ENCODE measurements around the gene SHISA5. TPM values are rescaled to one million over a fixed set of nuclear protein-coding genes. Genes with fewer than 3 reads are reported as not detected.
A peak's percentile ranks its signal among the peaks of the same experiment; 100 is the strongest.

Gene SHISA5
- total RNA-seq, 1 experiment from 2014 or later = 104 TPM

- H3K36me3 ChIP-seq (ENCODE audit: control insufficient read depth in 1 of 2, insufficient read depth in 2 of 2, low read length in 2 of 2) = no peaks in the 10 kb centered on the region
- H2AFZ ChIP-seq (ENCODE audit: low read depth, low read length, poor library complexity, severe bottlenecking) = no peak overlapping the region
- no peaks in the 10 kb centered on the region for H4K20me1 ChIP-seq (ENCODE audit: insufficient read depth)
- ChIA-PET POLR2A (no interaction called here), RAD21 (ENCODE audit: low non-redundant PET in 1 of 2, low total read pairs in 2 of 2, uncharacterized antibody in 2 of 2, unreplicated experiment in 2 of 2) (no interaction called here), CTCF (no interaction called here)
- H3K4me1 ChIP-seq (ENCODE audit: control insufficient read depth in 1 of 2, insufficient read depth in 2 of 2, low read length in 2 of 2) = peaks cover 20 to 29% of the 10 kb centered on the region in 2 experiments; a peak in 3 of 4 replicates
- H3K9me2 ChIP-seq (ENCODE audit: insufficient read depth) = no peaks in the 10 kb centered on the region
- TF ChIP-seq EZH2 (IDR thresholded peaks at IDR 0.05) (no peak), YY1 (IDR thresholded peaks at IDR 0.05; ENCODE audit: extremely low read depth, insufficient replicate concordance, low read depth, low read length) (no peak), SP1 (IDR thresholded peaks at IDR 0.05; ENCODE audit: low read depth) (no peak), ZFX (IDR thresholded peaks at IDR 0.05) (no peak), SIN3A (IDR thresholded peaks at IDR 0.05; ENCODE audit: low read depth) (no peak), ELF1 (IDR thresholded peaks at IDR 0.05; ENCODE audit: borderline replicate concordance, low read depth) (no peak), FOSL1 (IDR thresholded peaks at IDR 0.05; ENCODE audit: low read depth) (no peak), REST (IDR thresholded peaks at IDR 0.05; ENCODE audit: low read depth) (no peak), ZNF274 (IDR thresholded peaks at IDR 0.05; ENCODE audit: low read depth, low read length) (no peak), TCF7L2 (IDR thresholded peaks at IDR 0.05; ENCODE audit: borderline replicate concordance, extremely low read depth, insufficient read depth, insufficient read length) (no peak), JUND (IDR thresholded peaks at IDR 0.05) (no peak), RAD21 (IDR thresholded peaks at IDR 0.05; ENCODE audit: low read depth) (no peak), SRF (IDR thresholded peaks at IDR 0.05; ENCODE audit: low read depth) (no peak)
- TF ChIP-seq, protein P1, sequence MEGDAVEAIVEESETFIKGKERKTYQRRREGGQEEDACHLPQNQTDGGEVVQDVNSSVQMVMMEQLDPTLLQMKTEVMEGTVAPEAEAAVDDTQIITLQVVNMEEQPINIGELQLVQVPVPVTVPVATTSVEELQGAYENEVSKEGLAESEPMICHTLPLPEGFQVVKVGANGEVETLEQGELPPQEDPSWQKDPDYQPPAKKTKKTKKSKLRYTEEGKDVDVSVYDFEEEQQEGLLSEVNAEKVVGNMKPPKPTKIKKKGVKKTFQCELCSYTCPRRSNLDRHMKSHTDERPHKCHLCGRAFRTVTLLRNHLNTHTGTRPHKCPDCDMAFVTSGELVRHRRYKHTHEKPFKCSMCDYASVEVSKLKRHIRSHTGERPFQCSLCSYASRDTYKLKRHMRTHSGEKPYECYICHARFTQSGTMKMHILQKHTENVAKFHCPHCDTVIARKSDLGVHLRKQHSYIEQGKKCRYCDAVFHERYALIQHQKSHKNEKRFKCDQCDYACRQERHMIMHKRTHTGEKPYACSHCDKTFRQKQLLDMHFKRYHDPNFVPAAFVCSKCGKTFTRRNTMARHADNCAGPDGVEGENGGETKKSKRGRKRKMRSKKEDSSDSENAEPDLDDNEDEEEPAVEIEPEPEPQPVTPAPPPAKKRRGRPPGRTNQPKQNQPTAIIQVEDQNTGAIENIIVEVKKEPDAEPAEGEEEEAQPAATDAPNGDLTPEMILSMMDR (IDR thresholded peaks at IDR 0.05 in 2 of 3, conservative IDR thresholded peaks at IDR 0.05 in 1 of 3; ENCODE audit: borderline replicate concordance in 1 of 3, insufficient read depth in 1 of 3, low read depth in 2 of 3, low read length in 2 of 3) = no peak
- TF ChIP-seq, protein P2, sequence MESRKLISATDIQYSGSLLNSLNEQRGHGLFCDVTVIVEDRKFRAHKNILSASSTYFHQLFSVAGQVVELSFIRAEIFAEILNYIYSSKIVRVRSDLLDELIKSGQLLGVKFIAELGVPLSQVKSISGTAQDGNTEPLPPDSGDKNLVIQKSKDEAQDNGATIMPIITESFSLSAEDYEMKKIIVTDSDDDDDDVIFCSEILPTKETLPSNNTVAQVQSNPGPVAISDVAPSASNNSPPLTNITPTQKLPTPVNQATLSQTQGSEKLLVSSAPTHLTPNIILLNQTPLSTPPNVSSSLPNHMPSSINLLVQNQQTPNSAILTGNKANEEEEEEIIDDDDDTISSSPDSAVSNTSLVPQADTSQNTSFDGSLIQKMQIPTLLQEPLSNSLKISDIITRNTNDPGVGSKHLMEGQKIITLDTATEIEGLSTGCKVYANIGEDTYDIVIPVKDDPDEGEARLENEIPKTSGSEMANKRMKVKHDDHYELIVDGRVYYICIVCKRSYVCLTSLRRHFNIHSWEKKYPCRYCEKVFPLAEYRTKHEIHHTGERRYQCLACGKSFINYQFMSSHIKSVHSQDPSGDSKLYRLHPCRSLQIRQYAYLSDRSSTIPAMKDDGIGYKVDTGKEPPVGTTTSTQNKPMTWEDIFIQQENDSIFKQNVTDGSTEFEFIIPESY (IDR thresholded peaks at IDR 0.05; ENCODE audit: extremely low read depth, insufficient replicate concordance, low read length) = no peak
- TF ChIP-seq, protein P3, sequence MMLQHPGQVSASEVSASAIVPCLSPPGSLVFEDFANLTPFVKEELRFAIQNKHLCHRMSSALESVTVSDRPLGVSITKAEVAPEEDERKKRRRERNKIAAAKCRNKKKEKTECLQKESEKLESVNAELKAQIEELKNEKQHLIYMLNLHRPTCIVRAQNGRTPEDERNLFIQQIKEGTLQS (IDR thresholded peaks at IDR 0.05) = no peak
- H3K9ac ChIP-seq (ENCODE audit: low read length) = no peak overlapping the region
- no TSS peak for BruUV-seq (replicated peaks)
- intact Hi-C loops (cut with micrococcal nuclease) = no loop called here
- ATAC-seq (no peak), DNase-seq (ENCODE audit: low read depth, low spot score) (no peak)
- H3K4me2 ChIP-seq (ENCODE audit: low read length) = peak overlapping the region; percentile 6; the same call in 1 of the 2 replicates
- no peaks in the 10 kb centered on the region for H3K9me3 ChIP-seq (ENCODE audit: control insufficient read depth in 1 of 2, insufficient read depth in 1 of 2, low read depth in 1 of 2, low read length in 2 of 2)
- H3K27ac ChIP-seq (ENCODE audit: low read depth, low read length) = no peak overlapping the region
- H3K27me3 ChIP-seq (ENCODE audit: insufficient read depth, low read length) = no peaks in the 10 kb centered on the region
- no peak overlapping the region for H3K4me3 ChIP-seq (replicated peaks in 1 of 2; ENCODE audit: low read depth in 1 of 2, low read length in 2 of 2)
- H3K79me2 ChIP-seq (ENCODE audit: insufficient read depth, low read length) = peaks cover 28% of the 10 kb centered on the region
Measured at GRCh38 chr3:48474619-48475018, 29.4 kb downstream of the SHISA5 start.
